RWPE1 (cell line): ENCODE results near the gene CDKL4.

Experiments used
- CTCF ChIA-PET: fragments of 350-600 bp; sonication (Branson Sonifier 250); formaldehyde crosslinking; extraction: SDS; loops from one replicate; lab custom pipeline; 2021; lab: Yijun Ruan, JAX
- POLR2A ChIA-PET: fragments of 400-600 bp; formaldehyde crosslinking; extraction: SDS; loops from one replicate; lab custom pipeline; 2020; ENCODE audit warnings: antibody characterized with exemption; ENCODE audit not compliant: low non-redundant PET; lab: Yijun Ruan, JAX
- DNase-seq: peaks from one replicate; pipeline ENCODE4 v3.0.0; 2012; ENCODE audit warnings: low spot score
- H3K27ac ChIP-seq: fragments of 450-650 bp; 2 replicates; pipeline ENCODE4 v1.5.1; 2017
- TF ChIP-seq, protein P1 (sequence below): fragments of 450-650 bp; conservative IDR thresholded peaks from 2 replicates; pipeline ENCODE4 v1.5.1; 2017; ENCODE audit warnings: low read depth, mild to moderate bottlenecking

The CDKL4 gene

GRCh38 chr2:39223909-39224308 is 19.9 kb downstream of the CDKL4 start:
- ChIA-PET CTCF (interaction anchor here (0.6 kb wide), 1 partner anchor 80 kb away, joined by 3 read pairs; no protein-coding TSS in a partner anchor), POLR2A (no interaction called here)
- TF ChIP-seq, protein P1, sequence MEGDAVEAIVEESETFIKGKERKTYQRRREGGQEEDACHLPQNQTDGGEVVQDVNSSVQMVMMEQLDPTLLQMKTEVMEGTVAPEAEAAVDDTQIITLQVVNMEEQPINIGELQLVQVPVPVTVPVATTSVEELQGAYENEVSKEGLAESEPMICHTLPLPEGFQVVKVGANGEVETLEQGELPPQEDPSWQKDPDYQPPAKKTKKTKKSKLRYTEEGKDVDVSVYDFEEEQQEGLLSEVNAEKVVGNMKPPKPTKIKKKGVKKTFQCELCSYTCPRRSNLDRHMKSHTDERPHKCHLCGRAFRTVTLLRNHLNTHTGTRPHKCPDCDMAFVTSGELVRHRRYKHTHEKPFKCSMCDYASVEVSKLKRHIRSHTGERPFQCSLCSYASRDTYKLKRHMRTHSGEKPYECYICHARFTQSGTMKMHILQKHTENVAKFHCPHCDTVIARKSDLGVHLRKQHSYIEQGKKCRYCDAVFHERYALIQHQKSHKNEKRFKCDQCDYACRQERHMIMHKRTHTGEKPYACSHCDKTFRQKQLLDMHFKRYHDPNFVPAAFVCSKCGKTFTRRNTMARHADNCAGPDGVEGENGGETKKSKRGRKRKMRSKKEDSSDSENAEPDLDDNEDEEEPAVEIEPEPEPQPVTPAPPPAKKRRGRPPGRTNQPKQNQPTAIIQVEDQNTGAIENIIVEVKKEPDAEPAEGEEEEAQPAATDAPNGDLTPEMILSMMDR = no peak
- DNase-seq = no peak
- no peak overlapping the region for H3K27ac ChIP-seq

GRCh38 chr2:39221459-39221858 is 22.3 kb downstream of the CDKL4 start:
- TF ChIP-seq, protein P1 = no peak
- H3K27ac ChIP-seq = no peak overlapping the region
- ChIA-PET CTCF (no interaction called here), POLR2A (no interaction called here)
- DNase-seq = no peak

DNA sequence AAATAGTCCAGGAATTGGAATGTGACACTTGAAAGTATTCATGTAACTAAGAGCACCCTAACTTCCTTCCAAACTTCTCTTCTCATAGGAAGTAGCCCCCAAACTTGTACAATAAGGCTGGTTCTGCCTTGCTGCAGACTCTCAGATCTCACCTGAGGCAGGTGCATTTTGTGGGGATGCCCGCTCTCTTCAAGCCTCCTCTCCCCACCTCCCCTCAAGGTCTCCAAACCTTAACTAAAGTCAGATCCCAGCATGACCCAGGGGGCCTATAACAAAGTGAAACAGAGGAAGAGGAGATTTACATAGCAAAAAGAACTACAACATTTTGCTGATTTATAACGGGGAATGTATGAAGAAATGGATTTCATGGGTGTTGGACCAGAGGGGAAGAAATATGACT is 23.6 kb downstream of the CDKL4 start:
- ChIA-PET POLR2A (no interaction called here), CTCF (no interaction called here)
- DNase-seq = no peak
- TF ChIP-seq, protein P1 = no peak
- H3K27ac ChIP-seq = no peak overlapping the region

DNA sequence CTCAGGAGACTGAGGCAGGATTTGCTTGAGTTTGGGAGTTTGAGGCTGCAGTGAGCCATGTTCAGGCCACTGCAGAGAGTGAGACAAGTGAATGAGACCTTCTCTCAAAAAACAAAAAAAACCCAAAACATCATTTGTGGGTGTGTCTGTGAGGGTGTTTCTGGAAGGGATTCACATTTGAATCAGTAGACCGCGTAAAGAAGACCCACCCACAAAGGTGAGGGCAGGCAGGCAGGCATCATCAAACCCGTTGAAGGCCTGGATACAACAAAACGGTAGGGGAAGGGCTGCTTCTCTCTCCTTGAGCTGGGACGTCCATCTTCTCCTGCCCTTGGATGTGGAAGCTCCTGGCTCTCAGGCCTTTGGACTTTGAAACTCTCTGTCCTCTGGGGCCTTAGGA is 25.4 kb downstream of the CDKL4 start:
- no peak for DNase-seq
- CTCF ChIA-PET = interaction anchor here (0.6 kb wide), 1 partner anchor 149 kb away, joined by 3 read pairs; no protein-coding TSS in a partner anchor
- TF ChIP-seq, protein P1 = no peak
- no peak overlapping the region for H3K27ac ChIP-seq
- POLR2A ChIA-PET = interaction anchor here (0.6 kb wide), 1 partner anchor 62 kb away, joined by 3 read pairs; no protein-coding TSS in a partner anchor

- H3K27ac ChIP-seq = no peak overlapping the region
- TF ChIP-seq, protein P1 = no peak
- POLR2A ChIA-PET = no interaction called here
- CTCF ChIA-PET = no interaction called here
- no peak for DNase-seq
Observed at GRCh38 chr2:39217192-39217550, 26.6 kb downstream of the CDKL4 start.

- TF ChIP-seq, protein P1 = no peak
- CTCF ChIA-PET = no interaction called here
- no peak for DNase-seq
- no peak overlapping the region for H3K27ac ChIP-seq
- POLR2A ChIA-PET = no interaction called here
Observed at GRCh38 chr2:39216346-39217191, 27.2 kb downstream of the CDKL4 start.
